MG63 (cell line): ENCODE results near the gene METRN. TPM values are rescaled to one million over a fixed set of nuclear protein-coding genes. Genes with fewer than 3 reads are reported as not detected.
A peak's percentile ranks its signal among the peaks of the same experiment; 100 is the strongest.
"Not testable (repeated sequence)": the region's sequence is repeated elsewhere in the genome, so short reads cannot be mapped to it uniquely, and the experiment has no call there.

ENCODE experiments used
- DNase-seq: peaks from one replicate; pipeline ENCODE4 v3.0.0-alpha.2; 2020
- H3K27me3 ChIP-seq: fragments of 250-450 bp; sonication (Bioruptor Pico); 2 replicates; pipeline ENCODE4 v1.5.1; 2020; ENCODE audit warnings: mild to moderate bottlenecking, moderate library complexity
- H3K36me3 ChIP-seq: fragments of 250-450 bp; sonication (Bioruptor Pico); 2 replicates; pipeline ENCODE4 v1.5.1; 2020; ENCODE audit warnings: mild to moderate bottlenecking, moderate library complexity
- H3K4me3 ChIP-seq: fragments of 250-450 bp; sonication (Bioruptor Pico); 2 replicates; pipeline ENCODE4 v1.5.1; 2020; ENCODE audit warnings: mild to moderate bottlenecking, moderate library complexity
- H3K9me3 ChIP-seq: fragments of 250-450 bp; sonication (Bioruptor Pico); 2 replicates; pipeline ENCODE4 v1.5.1; 2020; ENCODE audit warnings: mild to moderate bottlenecking, moderate library complexity
- total RNA-seq: library from RNA; depleted of rRNA; stranded (reverse); fragments of >200 nt; shearing (Covaris generic); gene quantifications from 2 replicates; pipeline ENCODE4 v1.2.3, GENCODE V29; 2014; ENCODE audit warnings: low replicate concordance

Gene METRN
- total RNA-seq, 1 experiment from 2014 or later = 71.7 TPM

GRCh38 chr16:734208-734980 is 19.5 kb downstream of the METRN start:
- H3K27me3 ChIP-seq = no peaks in the 10 kb centered on the region
- H3K4me3 ChIP-seq = no peak overlapping the region
- H3K9me3 ChIP-seq = no peaks in the 10 kb centered on the region
- DNase-seq = no peak
- H3K36me3 ChIP-seq = peaks cover 51% of the 10 kb centered on the region

GRCh38 chr16:734981-735881 is 20.3 kb downstream of the METRN start:
- no peaks in the 10 kb centered on the region for H3K27me3 ChIP-seq
- H3K4me3 ChIP-seq = no peak overlapping the region
- H3K36me3 ChIP-seq = peaks cover 51% of the 10 kb centered on the region
- no peaks in the 10 kb centered on the region for H3K9me3 ChIP-seq
- no peak for DNase-seq

GRCh38 chr16:735982-736453 is 21.1 kb downstream of the METRN start:
- Histone ChIP-seq H3K36me3 (peaks cover 55% of the 10 kb centered on the region), H3K4me3 (no peak overlapping the region), H3K27me3 (no peaks in the 10 kb centered on the region), H3K9me3 (no peaks in the 10 kb centered on the region)
- no peak for DNase-seq

GRCh38 chr16:736936-737481 is 22.1 kb downstream of the METRN start:
- no peak overlapping the region for H3K4me3 ChIP-seq
- DNase-seq = no peak
- H3K36me3 ChIP-seq = peaks cover 52% of the 10 kb centered on the region
- no peaks in the 10 kb centered on the region for H3K9me3 ChIP-seq
- no peaks in the 10 kb centered on the region for H3K27me3 ChIP-seq

- Histone ChIP-seq H3K27me3 (no peaks in the 10 kb centered on the region), H3K4me3 (peak overlapping the region; percentile 99), H3K36me3 (peaks cover 35% of the 10 kb centered on the region), H3K9me3 (no peaks in the 10 kb centered on the region)
- DNase-seq = no peak
Measured at GRCh38 chr16:739560-740458, 24.9 kb downstream of the METRN start.

- no peak for DNase-seq
- Histone ChIP-seq H3K9me3 (no peaks in the 10 kb centered on the region), H3K4me3 (peak overlapping the region; percentile 99), H3K36me3 (peaks cover 35% of the 10 kb centered on the region), H3K27me3 (no peaks in the 10 kb centered on the region)
Measured at GRCh38 chr16:740459-740763, 25.5 kb downstream of the METRN start.

- peaks cover 30% of the 10 kb centered on the region for H3K36me3 ChIP-seq
- no peaks in the 10 kb centered on the region for H3K9me3 ChIP-seq
- peak within 1 kb of the TSS; percentile 99 for H3K4me3 ChIP-seq
- peak; percentile 94 for DNase-seq
- no peaks in the 10 kb centered on the region for H3K27me3 ChIP-seq
Measured at GRCh38 chr16:740764-741505, 26.0 kb downstream of the METRN start, which contains the start of gene CIAO3. Gene CIAO3, minus strand, starts transcription at chr16:740997. Its CDS starts 12 bp downstream, at chr16:740985.

- H3K9me3 ChIP-seq = no peaks in the 10 kb centered on the region
- DNase-seq = no peak
- no peak overlapping the region for H3K4me3 ChIP-seq
- H3K27me3 ChIP-seq = no peaks in the 10 kb centered on the region
- peaks cover 20% of the 10 kb centered on the region for H3K36me3 ChIP-seq
Measured at GRCh38 chr16:741986-742629, 27.2 kb downstream of the METRN start.

- DNase-seq, H3K9me3 ChIP-seq, H3K4me3 ChIP-seq, H3K27me3 ChIP-seq: not testable (repeated sequence)
- peaks cover 15% of the 10 kb centered on the region for H3K36me3 ChIP-seq
Measured at GRCh38 chr16:742894-743293, 28.0 kb downstream of the METRN start.

GRCh38 chr16:743794-744500 is 29.0 kb downstream of the METRN start:
- DNase-seq = no peak
- H3K27me3 ChIP-seq = no peaks in the 10 kb centered on the region
- no peaks in the 10 kb centered on the region for H3K9me3 ChIP-seq
- H3K36me3 ChIP-seq = peaks cover 8% of the 10 kb centered on the region
- no peak overlapping the region for H3K4me3 ChIP-seq

GRCh38 chr16:745739-746138 is 30.8 kb downstream of the METRN start:
- no peaks in the 10 kb centered on the region for H3K9me3 ChIP-seq
- H3K4me3 ChIP-seq = no peak overlapping the region
- H3K36me3 ChIP-seq = no peaks in the 10 kb centered on the region; the same call in 1 of the 2 replicates
- no peak for DNase-seq
- no peaks in the 10 kb centered on the region for H3K27me3 ChIP-seq

- no peak overlapping the region for H3K4me3 ChIP-seq
- no peaks in the 10 kb centered on the region for H3K27me3 ChIP-seq
- no peaks in the 10 kb centered on the region for H3K9me3 ChIP-seq
- DNase-seq = no peak
- H3K36me3 ChIP-seq = no peaks in the 10 kb centered on the region
Measured at GRCh38 chr16:746637-747036, 31.7 kb downstream of the METRN start.

GRCh38 chr16:747978-748746 is 33.2 kb downstream of the METRN start:
- H3K9me3 ChIP-seq = no peaks in the 10 kb centered on the region
- H3K4me3 ChIP-seq = no peak overlapping the region
- DNase-seq = no peak
- no peaks in the 10 kb centered on the region for H3K27me3 ChIP-seq
- no peaks in the 10 kb centered on the region for H3K36me3 ChIP-seq

GRCh38 chr16:749010-749409 is 34.1 kb downstream of the METRN start:
- Histone ChIP-seq H3K27me3 (no peaks in the 10 kb centered on the region), H3K4me3 (no peak overlapping the region), H3K36me3 (no peaks in the 10 kb centered on the region), H3K9me3 (no peaks in the 10 kb centered on the region)
- DNase-seq = no peak
